Memory B cell (primary cell): ENCODE measurements around the gene CANX.

Experiments
- ATAC-seq: fragments of 150-1000 bp; cut with Tn5 transposase; 2 replicates; pipeline ENCODE4 v1.10.0; 2021; ENCODE audit warnings: low read depth, mild to moderate bottlenecking, moderate library complexity
- DNase-seq, 2 donors: peaks; one replicate each; pipeline ENCODE4 v3.0.0; 2022; ENCODE audit warnings: low spot score in 2 of 2
- H3K27ac Mint-ChIP-seq: one replicate; pipeline ENCODE4 v1.8.0; 2022; ENCODE audit warnings: mild to moderate bottlenecking, moderate library complexity, mixed read lengths
- H3K27me3 Mint-ChIP-seq: one replicate; pipeline ENCODE4 v1.8.0; 2022; ENCODE audit warnings: mixed read lengths
- H3K36me3 Mint-ChIP-seq: one replicate; pipeline ENCODE4 v1.8.0; 2022; ENCODE audit warnings: mild to moderate bottlenecking, mixed read lengths
- H3K4me1 Mint-ChIP-seq: one replicate; pipeline ENCODE4 v1.8.0; 2022; ENCODE audit warnings: mixed read lengths
- H3K4me3 Mint-ChIP-seq: one replicate; pipeline ENCODE4 v1.8.0; 2022; ENCODE audit warnings: mild to moderate bottlenecking, moderate library complexity, mixed read lengths
- H3K9me3 Mint-ChIP-seq: one replicate; pipeline ENCODE4 v1.8.0; 2022; ENCODE audit warnings: mixed read lengths

CANX gene

GRCh38 chr5:179769271-179769670, 70.5 kb downstream of the CANX start:
- no peaks in the 10 kb centered on the region for H3K27me3 Mint-ChIP-seq
- DNase-seq (no peak), ATAC-seq (no peak)
- no peak overlapping the region for H3K4me3 Mint-ChIP-seq
- no peaks in the 10 kb centered on the region for H3K9me3 Mint-ChIP-seq
- H3K4me1 Mint-ChIP-seq: no peaks in the 10 kb centered on the region
- peaks cover 35% of the 10 kb centered on the region for H3K36me3 Mint-ChIP-seq
- H3K27ac Mint-ChIP-seq: no peak overlapping the region

- H3K4me1 Mint-ChIP-seq: no peaks in the 10 kb centered on the region
- H3K27me3 Mint-ChIP-seq: no peaks in the 10 kb centered on the region
- H3K4me3 Mint-ChIP-seq: no peak overlapping the region
- no peak overlapping the region for H3K27ac Mint-ChIP-seq
- peaks cover 37% of the 10 kb centered on the region for H3K36me3 Mint-ChIP-seq
- no peaks in the 10 kb centered on the region for H3K9me3 Mint-ChIP-seq
- DNase-seq (no peak), ATAC-seq (no peak)
Observed at GRCh38 chr5:179769796-179770195, 71.0 kb downstream of the CANX start.

- Mint-ChIP-seq H3K36me3 (peaks cover 39% of the 10 kb centered on the region), H3K27ac (no peak overlapping the region), H3K9me3 (no peaks in the 10 kb centered on the region), H3K4me3 (no peak overlapping the region), H3K27me3 (no peaks in the 10 kb centered on the region), H3K4me1 (no peaks in the 10 kb centered on the region)
- DNase-seq (no peak), ATAC-seq (no peak)
Observed at GRCh38 chr5:179771311-179771895, 72.6 kb downstream of the CANX start.

- H3K27me3 Mint-ChIP-seq: no peaks in the 10 kb centered on the region
- peaks cover 40% of the 10 kb centered on the region for H3K36me3 Mint-ChIP-seq
- no peak for ATAC-seq
- no peak for DNase-seq
- H3K4me3 Mint-ChIP-seq: no peak overlapping the region
- no peak overlapping the region for H3K27ac Mint-ChIP-seq
- H3K4me1 Mint-ChIP-seq: no peaks in the 10 kb centered on the region
- no peaks in the 10 kb centered on the region for H3K9me3 Mint-ChIP-seq
Observed at GRCh38 chr5:179772351-179772750, 73.6 kb downstream of the CANX start.

GRCh38 chr5:179773686-179774040, 74.9 kb downstream of the CANX start:
- H3K4me3 Mint-ChIP-seq: no peak overlapping the region

GRCh38 chr5:179774442-179774841, 75.7 kb downstream of the CANX start:
- H3K9me3 Mint-ChIP-seq: no peaks in the 10 kb centered on the region
- no peaks in the 10 kb centered on the region for H3K4me1 Mint-ChIP-seq
- no peaks in the 10 kb centered on the region for H3K27me3 Mint-ChIP-seq
- H3K27ac Mint-ChIP-seq: no peak overlapping the region
- no peak for DNase-seq
- no peak overlapping the region for H3K4me3 Mint-ChIP-seq
- H3K36me3 Mint-ChIP-seq: peaks cover 42% of the 10 kb centered on the region
- ATAC-seq: no peak

More at GRCh38 chr5:179773686-179774040, 74.9 kb downstream of the CANX start:
- ATAC-seq (no peak), DNase-seq (no peak)
- H3K36me3 Mint-ChIP-seq: peaks cover 47% of the 10 kb centered on the region
- H3K9me3 Mint-ChIP-seq: no peaks in the 10 kb centered on the region
- H3K27me3 Mint-ChIP-seq: no peaks in the 10 kb centered on the region
- H3K27ac Mint-ChIP-seq: peak overlapping the region; percentile 28
- no peaks in the 10 kb centered on the region for H3K4me1 Mint-ChIP-seq

- no peaks in the 10 kb centered on the region for H3K4me1 Mint-ChIP-seq
Observed at GRCh38 chr5:179776411-179776938, 77.7 kb downstream of the CANX start.

GRCh38 chr5:179777456-179777855, 78.7 kb downstream of the CANX start:
- no peaks in the 10 kb centered on the region for H3K9me3 Mint-ChIP-seq
- no peaks in the 10 kb centered on the region for H3K27me3 Mint-ChIP-seq
- no peak for ATAC-seq
- H3K4me1 Mint-ChIP-seq: no peaks in the 10 kb centered on the region
- DNase-seq: no peak
- peaks cover 36% of the 10 kb centered on the region for H3K36me3 Mint-ChIP-seq
- no peak overlapping the region for H3K4me3 Mint-ChIP-seq
- no peak overlapping the region for H3K27ac Mint-ChIP-seq

More at GRCh38 chr5:179776411-179776938, 77.7 kb downstream of the CANX start:
- Mint-ChIP-seq H3K27ac (no peak overlapping the region), H3K36me3 (peaks cover 41% of the 10 kb centered on the region), H3K4me3 (no peak overlapping the region), H3K9me3 (no peaks in the 10 kb centered on the region), H3K27me3 (no peaks in the 10 kb centered on the region)
- DNase-seq (no peak), ATAC-seq (no peak)

GRCh38 chr5:179777909-179778308, 79.1 kb downstream of the CANX start:
- Mint-ChIP-seq H3K27me3 (no peaks in the 10 kb centered on the region), H3K4me1 (no peaks in the 10 kb centered on the region), H3K4me3 (no peak overlapping the region), H3K27ac (no peak overlapping the region), H3K9me3 (no peaks in the 10 kb centered on the region), H3K36me3 (peaks cover 31% of the 10 kb centered on the region)
- DNase-seq: no peak
- no peak for ATAC-seq

- DNase-seq: no peak
- no peak overlapping the region for H3K4me3 Mint-ChIP-seq
- peaks cover 26% of the 10 kb centered on the region for H3K36me3 Mint-ChIP-seq
- H3K9me3 Mint-ChIP-seq: no peaks in the 10 kb centered on the region
- no peak for ATAC-seq
- H3K27ac Mint-ChIP-seq: no peak overlapping the region
- H3K27me3 Mint-ChIP-seq: no peaks in the 10 kb centered on the region
- H3K4me1 Mint-ChIP-seq: no peaks in the 10 kb centered on the region
Observed at GRCh38 chr5:179778591-179778990, 79.8 kb downstream of the CANX start.

GRCh38 chr5:179779826-179780225, 81.1 kb downstream of the CANX start:
- no peak for DNase-seq
- H3K4me1 Mint-ChIP-seq: no peaks in the 10 kb centered on the region
- no peaks in the 10 kb centered on the region for H3K9me3 Mint-ChIP-seq
- H3K27me3 Mint-ChIP-seq: no peaks in the 10 kb centered on the region
- no peak for ATAC-seq
- no peak overlapping the region for H3K27ac Mint-ChIP-seq
- no peak overlapping the region for H3K4me3 Mint-ChIP-seq
- peaks cover 19% of the 10 kb centered on the region for H3K36me3 Mint-ChIP-seq

GRCh38 chr5:179780362-179780761, 81.6 kb downstream of the CANX start:
- ATAC-seq (no peak), DNase-seq (no peak)
- no peaks in the 10 kb centered on the region for H3K4me1 Mint-ChIP-seq
- H3K4me3 Mint-ChIP-seq: no peak overlapping the region
- H3K36me3 Mint-ChIP-seq: peaks cover 19% of the 10 kb centered on the region
- no peaks in the 10 kb centered on the region for H3K27me3 Mint-ChIP-seq
- no peak overlapping the region for H3K27ac Mint-ChIP-seq
- no peaks in the 10 kb centered on the region for H3K9me3 Mint-ChIP-seq
